GM12878 (cell line): ENCODE measurements around the gene HS3ST5.
"Not testable (repeated sequence)": the region's sequence is repeated elsewhere in the genome, so short reads cannot be mapped to it uniquely, and the experiment has no call there.

Experiments
- CTCF ChIP-seq, 3 experiments: IDR thresholded peaks in 2 of 3; conservative IDR thresholded peaks in 1 of 3; 2 replicates each; pipeline ENCODE4 v1.5.1; 2011; ENCODE audit warnings: low read depth in 3 of 3, low read length in 3 of 3, mild to moderate bottlenecking in 3 of 3, control low read depth in 2 of 3, moderate library complexity in 2 of 3, inconsistent platforms in 1 of 3, mixed read lengths in 1 of 3; ENCODE audit not compliant: control insufficient read depth in 2 of 3, insufficient read depth in 1 of 3; ENCODE audit errors: extremely low read depth in 1 of 3
- FOS ChIP-seq: IDR thresholded peaks from 3 replicates; pipeline ENCODE4 v1.6.1; 2011; ENCODE audit warnings: borderline replicate concordance; ENCODE audit not compliant: insufficient read length; ENCODE audit errors: extremely low read depth
- HDAC2 ChIP-seq: fragments of 200-600 bp; sonication (generic); IDR thresholded peaks from 2 replicates; pipeline ENCODE4 v1.6.1; 2017
- MAX ChIP-seq: IDR thresholded peaks from 2 replicates; pipeline ENCODE4 v1.6.1; 2012; ENCODE audit warnings: low read depth, low read length, improper control_type of control experiment
- NR2C1 ChIP-seq: fragments of 450-650 bp; IDR thresholded peaks from 2 replicates; pipeline ENCODE4 v1.6.1; 2017; ENCODE audit warnings: antibody characterized with exemption, mild to moderate bottlenecking, moderate library complexity
- POLR2A ChIP-seq: IDR thresholded peaks from 2 replicates; pipeline ENCODE4 v1.6.1; 2011; ENCODE audit warnings: low read depth, mild to moderate bottlenecking, low read length
- POLR2AphosphoS2 ChIP-seq: IDR thresholded peaks from 2 replicates; pipeline ENCODE4 v1.6.1; 2011; ENCODE audit warnings: low read depth, mild to moderate bottlenecking, low read length, improper control_type of control experiment, moderate library complexity
- POLR2AphosphoS5 ChIP-seq: IDR thresholded peaks from 2 replicates; pipeline ENCODE4 v1.6.1; 2011; ENCODE audit warnings: mild to moderate bottlenecking, low read length, inconsistent platforms
- TAF1 ChIP-seq: IDR thresholded peaks from 2 replicates; pipeline ENCODE4 v1.6.1; 2011; ENCODE audit warnings: mild to moderate bottlenecking, low read depth, low read length, borderline replicate concordance

GRCh38 chr6:114017146-114017545, 325.7 kb downstream of the HS3ST5 start:
- TF ChIP-seq POLR2AphosphoS5; FOS; POLR2A; HDAC2; POLR2AphosphoS2; NR2C1; CTCF (IDR thresholded peaks at IDR 0.05 in 2 of 3, conservative IDR thresholded peaks at IDR 0.05 in 1 of 3; ENCODE audit: control insufficient read depth in 2 of 3, extremely low read depth in 1 of 3, insufficient read depth in 1 of 3, low read depth in 3 of 3, low read length in 3 of 3); TAF1; MAX: not testable (repeated sequence)
